Stimulated activated CD8-positive, alpha-beta memory T cell treated with anti-CD3 and anti-CD28 coated beads, Interleukin-15, amount 100 ng/mL, for 4 hours (primary cell): ENCODE data around the gene ANKLE1.
"Not testable (repeated sequence)": the region's sequence is repeated elsewhere in the genome, so short reads cannot be mapped to it uniquely, and the experiment has no call there.

Experiments
- DNase-seq, 2 donors: peaks; one replicate each; pipeline ENCODE4 v3.0.0-alpha.2; 2020; ENCODE audit warnings: low read depth in 2 of 2

Gene ANKLE1

GRCh38 chr19:17246681-17247425 lies 34.8 kb upstream of the ANKLE1 start:
- DNase-seq: no peak

GRCh38 chr19:17248011-17248776 lies 33.5 kb upstream of the ANKLE1 start:
- DNase-seq: no peak

DNA sequence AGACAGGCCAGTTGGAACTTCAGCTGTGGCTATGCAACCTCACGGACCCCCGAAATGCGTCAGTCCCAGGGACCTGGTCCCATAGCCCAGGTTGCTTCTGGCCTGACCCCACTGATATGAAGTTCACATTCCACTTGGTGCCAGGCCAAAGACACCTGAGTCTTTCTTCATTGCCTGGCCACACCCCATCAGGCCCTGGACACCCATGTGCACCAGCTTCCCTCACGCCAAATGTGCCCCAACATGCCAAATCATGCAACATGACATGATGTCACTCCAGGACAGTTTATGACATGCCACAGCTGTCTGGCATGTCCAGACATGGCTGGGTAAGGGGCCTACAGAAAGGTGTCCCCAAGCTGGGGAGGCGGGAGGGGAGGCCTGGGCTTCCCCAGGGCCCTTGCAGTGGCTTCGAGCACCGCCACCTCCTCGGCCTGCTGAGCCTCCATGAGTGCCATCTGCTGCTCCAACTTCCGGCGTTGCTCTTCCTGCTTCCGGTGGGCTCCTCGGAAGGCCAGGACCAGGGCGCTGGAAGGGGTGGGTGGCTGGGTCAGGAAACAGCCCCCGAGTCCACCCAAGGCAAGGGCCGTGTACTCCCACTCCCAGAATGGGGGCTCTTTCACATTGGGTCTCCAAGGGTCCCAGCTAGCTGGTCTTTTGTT lies 31.7 kb upstream of the ANKLE1 start:
- DNase-seq: no peak

- DNase-seq: no peak
These were observed 27.1 kb upstream of the ANKLE1 start for GRCh38 chr19:17254636-17255035.

GRCh38 chr19:17255150-17255621 lies 26.5 kb upstream of the ANKLE1 start:
- DNase-seq: no peak

- no peak for DNase-seq
These were observed 25.6 kb upstream of the ANKLE1 start for GRCh38 chr19:17256130-17256529.

GRCh38 chr19:17259118-17259780 lies 22.5 kb upstream of the ANKLE1 start:
- DNase-seq: no peak

GRCh38 chr19:17259934-17260333 lies 21.8 kb upstream of the ANKLE1 start:
- DNase-seq: no peak

- peak; percentile 67 to 77 for DNase-seq
These were observed 20.8 kb upstream of the ANKLE1 start for GRCh38 chr19:17260842-17261325.

GRCh38 chr19:17262557-17262956 lies 19.1 kb upstream of the ANKLE1 start:
- DNase-seq: no peak

DNA sequence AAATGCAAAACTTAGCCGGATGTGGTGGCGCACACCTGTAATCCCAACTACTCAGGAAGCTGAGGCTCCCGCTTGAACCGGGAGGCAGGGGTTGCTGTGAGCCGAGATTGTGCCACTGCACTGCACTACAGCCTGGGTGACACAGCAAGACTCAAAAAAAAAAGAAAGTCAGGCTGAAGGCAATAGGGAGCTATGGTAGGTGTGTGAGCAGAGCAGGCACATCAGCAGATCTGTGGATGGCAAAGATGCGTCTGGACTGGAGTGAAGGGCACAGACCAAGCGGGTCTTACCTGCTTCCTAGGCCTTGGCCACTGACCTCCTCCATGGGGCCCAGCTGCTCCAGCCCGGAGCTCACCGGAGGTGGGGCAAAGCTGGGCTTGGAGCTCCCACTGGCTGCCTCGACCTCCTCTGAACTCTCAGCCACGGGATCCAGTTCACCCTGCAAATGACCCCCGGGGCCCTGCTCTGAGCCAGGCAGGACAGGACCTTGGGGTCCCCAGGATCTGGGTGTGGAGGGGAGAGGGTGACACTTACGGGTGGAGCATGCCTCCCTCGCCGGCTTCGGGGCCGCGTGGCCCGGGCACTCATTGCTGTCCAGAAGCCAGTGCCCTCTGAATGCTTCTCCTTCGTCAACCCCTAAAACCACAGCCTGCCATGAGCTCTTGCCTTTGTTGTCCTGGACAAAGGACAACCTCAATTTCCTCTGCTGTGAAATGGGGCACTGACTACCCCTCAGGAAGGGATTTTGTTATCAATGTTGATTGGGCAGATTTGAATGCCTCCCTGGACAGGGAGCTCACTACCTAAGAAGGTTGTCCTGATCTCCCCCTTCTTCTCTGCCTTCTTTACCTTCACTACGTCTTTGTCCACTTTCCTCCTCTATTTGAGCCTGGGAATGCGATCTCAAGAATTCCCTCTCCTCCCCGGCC lies 17.7 kb upstream of the ANKLE1 start:
- DNase-seq: no peak

- no peak for DNase-seq
These were observed 17.1 kb upstream of the ANKLE1 start, which contains the start of gene USHBP1 for GRCh38 chr19:17264641-17264979. TSS of gene USHBP1 (minus strand) at chr19:17264745. CDS start at chr19:17264299, 446 bp downstream.

GRCh38 chr19:17266026-17266425 lies 15.7 kb upstream of the ANKLE1 start:
- no peak for DNase-seq

- DNase-seq: no peak
These were observed 15.1 kb upstream of the ANKLE1 start for GRCh38 chr19:17266589-17266974.

- peak; percentile 78 to 94 for DNase-seq
These were observed 14.5 kb upstream of the ANKLE1 start, which contains the start of gene BABAM1 for GRCh38 chr19:17266975-17267788. TSS of gene BABAM1 (plus strand) at chr19:17267443. CDS start at chr19:17268807, 1,364 bp downstream.

DNA sequence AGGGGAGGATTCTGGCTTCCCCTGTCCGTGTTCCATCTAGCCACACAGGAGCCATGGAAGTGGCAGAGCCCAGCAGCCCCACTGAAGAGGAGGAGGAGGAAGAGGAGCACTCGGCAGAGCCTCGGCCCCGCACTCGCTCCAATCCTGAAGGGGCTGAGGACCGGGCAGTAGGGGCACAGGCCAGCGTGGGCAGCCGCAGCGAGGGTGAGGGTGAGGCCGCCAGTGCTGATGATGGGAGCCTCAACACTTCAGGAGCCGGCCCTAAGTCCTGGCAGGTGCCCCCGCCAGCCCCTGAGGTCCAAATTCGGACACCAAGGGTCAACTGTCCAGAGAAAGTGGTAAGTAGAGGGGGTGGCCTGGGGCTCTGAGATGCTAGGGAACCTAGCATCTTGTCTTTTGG lies 12.9 kb upstream of the ANKLE1 start:
- no peak for DNase-seq

DNA sequence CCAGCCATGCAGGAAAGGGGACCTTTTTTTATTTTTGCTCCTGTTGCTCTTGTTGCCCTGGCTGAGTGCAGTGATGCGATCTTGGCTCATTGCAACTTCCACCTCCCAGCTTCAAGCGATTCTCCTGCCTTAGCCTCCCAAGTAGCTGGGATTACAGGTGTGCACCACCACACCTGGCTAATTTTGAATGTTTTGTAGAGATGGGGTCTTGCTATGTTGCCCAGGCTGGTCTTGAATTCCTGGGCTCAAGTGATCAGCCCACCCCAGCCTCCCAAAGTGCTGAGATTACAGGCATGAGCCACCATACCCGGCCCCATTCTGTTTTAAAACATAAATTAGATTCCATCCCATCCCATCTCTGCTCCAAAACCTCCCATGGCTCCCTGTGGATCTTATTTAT lies 6.8 kb upstream of the ANKLE1 start:
- DNase-seq: not testable (repeated sequence)

DNA sequence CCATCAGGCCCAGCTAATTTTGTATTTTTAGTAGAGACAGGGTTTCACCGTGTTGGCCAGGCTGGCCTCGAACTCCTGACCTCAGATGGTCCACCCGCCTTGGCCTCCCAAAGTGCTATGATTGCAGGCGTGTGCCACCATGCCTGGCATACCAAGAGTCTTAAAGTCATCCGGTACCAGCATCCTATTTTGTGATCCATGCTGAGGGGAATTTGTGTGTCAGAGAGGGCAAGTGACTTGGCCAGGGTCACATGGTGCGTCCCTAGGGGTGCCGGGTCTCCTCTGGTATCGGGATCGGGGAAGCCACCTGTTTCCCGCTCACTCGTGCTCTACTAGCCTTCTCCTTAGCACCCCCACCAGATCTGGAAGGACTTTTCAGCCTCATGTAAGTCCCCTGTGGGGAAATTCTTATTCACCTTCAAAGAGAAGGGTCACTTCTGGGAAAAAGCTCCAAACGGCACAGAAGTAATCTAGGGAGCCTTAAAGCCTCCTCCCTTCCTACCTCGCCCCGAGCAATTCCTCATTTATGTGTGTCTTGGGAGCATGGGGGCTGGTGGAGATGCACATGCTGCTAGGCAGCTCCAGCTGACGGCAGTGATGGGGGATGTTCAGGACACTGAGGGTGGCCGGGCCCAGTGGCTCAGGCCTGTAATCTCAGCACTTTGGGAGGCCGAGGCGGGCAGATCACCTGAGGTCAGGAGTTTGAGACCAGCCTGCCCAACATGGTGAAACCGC lies 6.1 kb upstream of the ANKLE1 start:
- no peak for DNase-seq

DNA sequence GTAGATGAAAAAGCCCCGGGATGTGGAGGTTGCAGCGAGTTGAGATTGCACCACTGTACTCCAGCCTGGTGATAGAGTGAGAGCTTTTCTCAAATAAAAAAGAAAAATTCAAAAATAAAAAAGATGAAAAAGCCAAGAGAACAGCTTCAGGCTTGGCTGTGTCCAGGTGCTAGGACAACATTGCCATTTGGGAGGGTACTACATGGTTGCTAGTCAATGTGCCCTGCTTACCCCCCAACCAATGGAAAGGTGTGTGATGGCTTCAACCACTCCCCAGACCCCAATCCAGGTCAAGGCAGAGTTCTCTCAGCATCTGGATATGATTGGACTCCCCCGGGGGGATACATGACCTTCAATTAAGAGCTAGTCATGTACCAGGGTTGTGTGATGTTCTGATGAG lies 2.3 kb upstream of the ANKLE1 start:
- DNase-seq: no peak
